ENCODE measurements around the gene TMEM50A.

Gene TMEM50A

DNA sequence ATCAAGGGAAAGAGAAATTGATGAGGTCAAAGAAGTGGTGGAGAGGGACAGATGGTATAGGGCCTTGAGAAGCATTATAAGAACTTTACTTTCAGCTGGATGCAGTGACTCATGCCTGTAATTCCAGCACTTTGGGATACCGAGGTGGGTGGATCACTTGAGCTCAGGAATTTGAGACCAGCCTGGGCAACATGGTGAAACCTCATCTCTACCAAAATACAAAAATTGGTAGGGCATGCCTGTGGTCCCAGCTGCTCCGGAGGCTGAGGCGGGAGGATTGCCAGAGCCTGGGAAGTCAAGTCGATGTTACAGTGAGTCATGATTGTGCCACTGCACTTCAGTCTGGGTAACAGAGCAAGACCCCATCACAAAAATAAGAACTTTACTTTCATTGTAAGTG, 5.7 kb downstream of the TMEM50A start:
- no peak overlapping the region for H3K4me3 ChIP-seq (ENCODE audit: control insufficient read depth, low read depth, low read length)
- TF ChIP-seq, protein P1, sequence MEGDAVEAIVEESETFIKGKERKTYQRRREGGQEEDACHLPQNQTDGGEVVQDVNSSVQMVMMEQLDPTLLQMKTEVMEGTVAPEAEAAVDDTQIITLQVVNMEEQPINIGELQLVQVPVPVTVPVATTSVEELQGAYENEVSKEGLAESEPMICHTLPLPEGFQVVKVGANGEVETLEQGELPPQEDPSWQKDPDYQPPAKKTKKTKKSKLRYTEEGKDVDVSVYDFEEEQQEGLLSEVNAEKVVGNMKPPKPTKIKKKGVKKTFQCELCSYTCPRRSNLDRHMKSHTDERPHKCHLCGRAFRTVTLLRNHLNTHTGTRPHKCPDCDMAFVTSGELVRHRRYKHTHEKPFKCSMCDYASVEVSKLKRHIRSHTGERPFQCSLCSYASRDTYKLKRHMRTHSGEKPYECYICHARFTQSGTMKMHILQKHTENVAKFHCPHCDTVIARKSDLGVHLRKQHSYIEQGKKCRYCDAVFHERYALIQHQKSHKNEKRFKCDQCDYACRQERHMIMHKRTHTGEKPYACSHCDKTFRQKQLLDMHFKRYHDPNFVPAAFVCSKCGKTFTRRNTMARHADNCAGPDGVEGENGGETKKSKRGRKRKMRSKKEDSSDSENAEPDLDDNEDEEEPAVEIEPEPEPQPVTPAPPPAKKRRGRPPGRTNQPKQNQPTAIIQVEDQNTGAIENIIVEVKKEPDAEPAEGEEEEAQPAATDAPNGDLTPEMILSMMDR (IDR thresholded peaks at IDR 0.05; ENCODE audit: control insufficient read depth, insufficient read depth, low read depth, low read length, missing control alignments) = no peak
- peak; percentile 81 for DNase-seq (ENCODE audit: low read depth)

DNA sequence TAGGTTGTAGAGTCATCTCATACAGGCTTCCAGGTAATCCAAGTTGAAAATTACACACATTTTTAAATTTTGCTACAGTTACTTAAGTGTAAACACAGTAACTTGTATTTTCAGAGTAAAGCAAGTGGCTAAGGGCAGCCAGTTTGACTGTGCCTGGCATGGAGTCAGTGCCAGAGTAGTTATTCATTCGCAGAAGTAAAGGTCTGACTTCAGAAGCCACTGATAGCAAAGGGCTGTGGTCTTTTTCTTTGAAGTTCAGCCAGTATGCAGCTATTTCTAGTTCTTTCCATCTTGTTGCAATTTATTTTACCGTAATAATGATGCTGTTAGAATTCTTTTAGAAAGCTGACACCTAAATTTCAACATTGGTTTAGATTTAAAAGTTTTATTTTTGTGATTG, 9.4 kb downstream of the TMEM50A start:
- H3K4me3 ChIP-seq (ENCODE audit: control insufficient read depth, low read depth, low read length) = no peak overlapping the region
- TF ChIP-seq, protein P1 (IDR thresholded peaks at IDR 0.05; ENCODE audit: control insufficient read depth, insufficient read depth, low read depth, low read length, missing control alignments) = no peak
- DNase-seq (ENCODE audit: low read depth) = no peak

DNA sequence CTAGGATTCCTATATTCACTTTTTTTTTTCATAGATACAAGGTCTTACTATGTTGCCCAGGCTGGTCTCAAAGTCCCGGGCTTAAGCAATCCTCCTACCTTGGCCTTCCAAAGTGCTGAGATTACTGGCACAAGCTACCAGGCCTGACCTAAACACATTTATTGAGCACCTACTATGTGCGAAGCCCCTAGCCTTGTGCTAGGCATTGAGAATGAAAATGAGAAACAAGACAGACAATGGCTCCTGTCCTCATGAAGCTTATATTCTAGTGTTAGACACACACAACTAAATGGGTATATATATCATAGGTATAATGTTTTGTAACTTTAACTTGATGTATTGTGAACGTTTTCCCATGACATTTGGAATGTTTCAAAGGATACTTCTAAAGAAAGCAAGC, 11.5 kb downstream of the TMEM50A start:
- TF ChIP-seq, protein P1 (IDR thresholded peaks at IDR 0.05; ENCODE audit: control insufficient read depth, insufficient read depth, low read depth, low read length, missing control alignments) = no peak
- no peak for DNase-seq (ENCODE audit: low read depth)
- no peak overlapping the region for H3K4me3 ChIP-seq (ENCODE audit: control insufficient read depth, low read depth, low read length)

DNA sequence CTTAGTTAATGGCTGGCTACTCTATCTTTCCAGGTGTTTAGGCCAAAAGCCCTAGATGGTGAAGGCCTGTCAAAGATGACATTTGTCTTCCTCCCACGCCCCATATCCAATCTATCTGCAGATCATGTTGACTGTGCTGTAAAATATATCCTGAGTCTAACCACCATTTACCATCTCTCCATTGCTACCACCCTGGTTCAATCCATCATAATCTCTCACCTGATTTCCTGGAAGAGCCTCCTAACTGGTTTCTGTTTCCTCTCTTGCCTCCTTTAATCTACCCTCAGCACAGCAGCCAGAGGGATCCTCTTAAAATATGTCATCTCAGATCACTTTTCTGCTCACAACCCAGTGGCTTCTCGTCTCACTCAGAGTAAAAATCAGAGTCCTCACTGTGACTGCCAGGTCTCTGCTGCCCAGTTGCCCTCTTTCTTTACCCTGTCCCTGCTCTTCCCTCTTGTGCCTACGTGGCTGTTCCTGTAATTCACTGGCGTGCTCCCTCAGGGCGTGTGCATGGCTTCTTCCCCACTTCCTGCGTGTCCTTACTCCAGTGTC, 17.8 kb downstream of the TMEM50A start:
- TF ChIP-seq, protein P1 (IDR thresholded peaks at IDR 0.05; ENCODE audit: control insufficient read depth, insufficient read depth, low read depth, low read length, missing control alignments) = no peak
- H3K4me3 ChIP-seq (ENCODE audit: control insufficient read depth, low read depth, low read length) = no peak overlapping the region
- DNase-seq (ENCODE audit: low read depth) = no peak

DNA sequence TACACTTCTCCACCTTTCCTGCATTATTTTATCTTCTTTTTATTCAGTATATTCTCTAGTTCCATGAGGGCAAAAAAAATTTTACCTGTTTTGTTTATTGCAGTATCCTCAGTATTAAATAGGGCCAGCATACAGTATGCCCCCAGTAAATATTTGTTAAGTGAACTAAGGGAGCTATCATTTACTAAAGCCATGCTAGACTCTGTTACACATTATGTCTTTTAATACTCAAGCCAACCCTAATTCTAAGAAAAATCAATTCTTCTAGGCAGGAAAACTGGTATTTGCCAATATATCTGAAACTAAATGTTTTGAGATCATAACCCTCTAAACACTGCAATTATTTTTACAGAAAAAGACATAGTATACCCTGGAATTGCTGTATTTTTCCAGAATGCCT, 18.3 kb downstream of the TMEM50A start:
- TF ChIP-seq, protein P1 (IDR thresholded peaks at IDR 0.05; ENCODE audit: control insufficient read depth, insufficient read depth, low read depth, low read length, missing control alignments) = no peak
- no peak overlapping the region for H3K4me3 ChIP-seq (ENCODE audit: control insufficient read depth, low read depth, low read length)
- DNase-seq (ENCODE audit: low read depth) = no peak

DNA sequence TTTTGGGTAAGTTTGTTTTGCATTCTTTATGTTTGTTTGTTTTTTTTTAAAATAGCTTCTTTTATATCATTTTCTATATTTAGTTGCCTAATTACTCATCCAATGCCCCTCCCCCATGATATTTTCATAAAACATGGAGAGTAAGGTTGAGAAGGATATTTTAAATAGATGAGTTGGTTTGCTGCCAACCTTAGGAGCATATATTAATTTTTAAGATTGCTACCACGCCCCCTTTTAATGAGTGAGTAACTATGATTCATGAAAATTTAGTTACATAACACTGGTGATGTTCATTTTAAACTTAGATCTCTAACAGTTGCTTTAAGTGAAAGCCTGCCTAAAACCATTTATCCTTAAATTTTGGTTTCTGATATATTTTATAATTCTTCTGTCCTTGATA, 18.7 kb downstream of the TMEM50A start:
- H3K4me3 ChIP-seq (ENCODE audit: control insufficient read depth, low read depth, low read length) = no peak overlapping the region
- TF ChIP-seq, protein P1 (IDR thresholded peaks at IDR 0.05; ENCODE audit: control insufficient read depth, insufficient read depth, low read depth, low read length, missing control alignments) = no peak
- DNase-seq (ENCODE audit: low read depth) = no peak

Measured in AG09309 (cell line).